Common myeloid progenitor, CD34-positive (primary cell): ENCODE data around the gene PLXNA4.

Source experiments
- CTCF ChIA-PET: fragments of 350-600 bp; sonication (Branson Sonifier 250); formaldehyde crosslinking; loops from one replicate; lab custom pipeline; 2021; ENCODE audit warnings: antibody characterized with exemption; lab: Charles Lee
- POLR2A ChIA-PET: fragments of 350-600 bp; sonication (Branson Sonifier 250); formaldehyde crosslinking; loops from one replicate; lab custom pipeline; 2021; ENCODE audit warnings: antibody characterized with exemption; lab: Charles Lee
- DNase-seq, 3 donors: peaks; one replicate each; pipeline versions ENCODE4 v3.0.0 to v3.0.0-alpha.2; 2013
- H3K27ac ChIP-seq, 2 experiments: 1 replicate in 1 of 2; 2 replicates in 1 of 2; pipeline ENCODE4 v1.7.0; 2013; ENCODE audit warnings: inconsistent platforms in 2 of 2, low read length in 2 of 2, mild to moderate bottlenecking in 2 of 2, low read depth in 1 of 2, moderate library complexity in 1 of 2; ENCODE audit not compliant: severe bottlenecking in 2 of 2, insufficient read depth in 1 of 2, poor library complexity in 1 of 2
- H3K27me3 ChIP-seq, 5 experiments: replicated peaks in 2 of 5; 1 replicate in 3 of 5; 2 replicates in 2 of 5; pipeline versions ENCODE4 v1.6.1 to v1.7.0; 2013; ENCODE audit warnings: low read length in 4 of 5, mild to moderate bottlenecking in 2 of 5, moderate library complexity in 2 of 5, inconsistent platforms in 1 of 5; ENCODE audit not compliant: insufficient read depth in 5 of 5, control insufficient read depth in 4 of 5
- H3K36me3 ChIP-seq, 4 experiments: 1 replicate in 2 of 4; 2 replicates in 2 of 4; pipeline versions ENCODE4 v1.6.1 to v1.7.0; 2013; ENCODE audit warnings: low read length in 3 of 4, control low read depth in 1 of 4, mild to moderate bottlenecking in 1 of 4; ENCODE audit not compliant: control insufficient read depth in 4 of 4, insufficient read depth in 4 of 4
- H3K4me1 ChIP-seq, 4 experiments: 1 replicate in 3 of 4; 2 replicates in 1 of 4; pipeline versions ENCODE4 v1.6.1 to v1.7.1; 2013; ENCODE audit warnings: low read length in 3 of 4, mild to moderate bottlenecking in 3 of 4, control low read depth in 1 of 4, inconsistent platforms in 1 of 4, moderate library complexity in 1 of 4; ENCODE audit not compliant: control insufficient read depth in 4 of 4, insufficient read depth in 4 of 4; ENCODE audit errors: control extremely low read depth in 1 of 4
- H3K4me3 ChIP-seq, 7 experiments: 1 replicate in 4 of 7; 2 replicates in 3 of 7; pipeline versions ENCODE4 v1.5.1 to v1.7.0; 2013; ENCODE audit warnings: mild to moderate bottlenecking in 7 of 7, low read length in 6 of 7, moderate library complexity in 6 of 7, inconsistent platforms in 2 of 7, low read depth in 2 of 7, control low read depth in 1 of 7; ENCODE audit not compliant: insufficient read depth in 4 of 7, control insufficient read depth in 1 of 7; ENCODE audit errors: extremely low read depth in 1 of 7
- H3K9me3 ChIP-seq, 5 experiments: 1 replicate in 4 of 5; 2 replicates in 1 of 5; pipeline versions ENCODE4 v1.6.1 to v1.7.1; 2013; ENCODE audit warnings: low read length in 4 of 5, mild to moderate bottlenecking in 2 of 5, inconsistent platforms in 1 of 5, low read depth in 1 of 5, moderate library complexity in 1 of 5; ENCODE audit not compliant: control insufficient read depth in 4 of 5, insufficient read depth in 2 of 5; ENCODE audit errors: control extremely low read depth in 1 of 5
- WGBS: methylation state at CpG from one replicate; pipeline ENCODE4 v1.1.5; 2013; ENCODE audit not compliant: insufficient coverage; 5-methylcytosine and 5-hydroxymethylcytosine counted together

Gene PLXNA4

GRCh38 chr7:132250480-132251326 lies 325.6 kb downstream of the PLXNA4 start:
- 65% methylated on average over 3 of the region's 4 CpGs for WGBS
- no peak for DNase-seq
- Histone ChIP-seq H3K27me3 (peaks cover 0 to 32% (median 10%) of the 10 kb centered on the region in 5 experiments), H3K27ac (no peak overlapping the region), H3K36me3 (no peaks in the 10 kb centered on the region), H3K4me1 (no peaks in the 10 kb centered on the region), H3K9me3 (peaks cover 0 to 5% (median 0%) of the 10 kb centered on the region in 5 experiments), H3K4me3 (no peak overlapping the region)
- ChIA-PET POLR2A (no interaction called here), CTCF (no interaction called here)

GRCh38 chr7:132249256-132249971 lies 326.9 kb downstream of the PLXNA4 start:
- ChIA-PET POLR2A (no interaction called here), CTCF (interaction anchor here (1.0 kb wide), 1 partner anchor 13 kb away, joined by 4 read pairs; no protein-coding TSS in a partner anchor)
- 88% methylated on average over 17 of the region's 19 CpGs for WGBS

GRCh38 chr7:132248841-132249240 lies 327.4 kb downstream of the PLXNA4 start:
- DNase-seq: no peak
- 88% methylated on average over 1 of the region's 2 CpGs for WGBS
- Histone ChIP-seq H3K9me3 (peaks cover 0 to 12% (median 2%) of the 10 kb centered on the region in 5 experiments), H3K27ac (no peak overlapping the region), H3K36me3 (no peaks in the 10 kb centered on the region), H3K4me3 (no peak overlapping the region), H3K4me1 (no peaks in the 10 kb centered on the region), H3K27me3 (peaks cover 0 to 29% (median 10%) of the 10 kb centered on the region in 5 experiments)
- CTCF ChIA-PET: interaction anchor here (1.0 kb wide), 1 partner anchor 14 kb away, joined by 4 read pairs; no protein-coding TSS in a partner anchor
- POLR2A ChIA-PET: no interaction called here

More at GRCh38 chr7:132249256-132249971, 326.9 kb downstream of the PLXNA4 start:
- Histone ChIP-seq H3K9me3 (peaks cover 0 to 12% (median 2%) of the 10 kb centered on the region in 5 experiments), H3K36me3 (no peaks in the 10 kb centered on the region), H3K27ac (no peak overlapping the region), H3K4me1 (no peaks in the 10 kb centered on the region), H3K27me3 (peaks cover 0 to 30% (median 10%) of the 10 kb centered on the region in 5 experiments), H3K4me3 (no peak overlapping the region)
- no peak for DNase-seq

- ChIA-PET POLR2A (no interaction called here), CTCF (no interaction called here)
- no peaks in the 10 kb centered on the region for H3K36me3 ChIP-seq
- 89% methylated on average over 5 of the region's 6 CpGs for WGBS
- no peak for DNase-seq
- no peak overlapping the region for H3K4me3 ChIP-seq
- H3K4me1 ChIP-seq: no peaks in the 10 kb centered on the region
- H3K27ac ChIP-seq: no peak overlapping the region
- peaks cover 0 to 12% (median 2%) of the 10 kb centered on the region in 5 experiments for H3K9me3 ChIP-seq
- H3K27me3 ChIP-seq: peaks cover 0 to 29% (median 10%) of the 10 kb centered on the region in 5 experiments
Observed at GRCh38 chr7:132247995-132248618, 328.2 kb downstream of the PLXNA4 start.

GRCh38 chr7:132246591-132246990 lies 329.7 kb downstream of the PLXNA4 start:
- no peak for DNase-seq
- ChIA-PET CTCF (no interaction called here), POLR2A (no interaction called here)
- Histone ChIP-seq H3K4me1 (no peaks in the 10 kb centered on the region), H3K27me3 (peaks cover 0 to 25% (median 10%) of the 10 kb centered on the region in 5 experiments), H3K9me3 (peaks cover 0 to 12% (median 2%) of the 10 kb centered on the region in 5 experiments), H3K4me3 (no peak overlapping the region), H3K27ac (no peak overlapping the region), H3K36me3 (no peaks in the 10 kb centered on the region)

- peaks cover 2 to 26% (median 10%) of the 10 kb centered on the region in 5 experiments for H3K27me3 ChIP-seq
- 97% methylated on average over 3 of the region's 3 CpGs for WGBS
- ChIA-PET CTCF (no interaction called here), POLR2A (no interaction called here)
- no peak for DNase-seq
- H3K36me3 ChIP-seq: no peaks in the 10 kb centered on the region
- H3K9me3 ChIP-seq: peaks cover 0 to 12% (median 2%) of the 10 kb centered on the region in 5 experiments
- H3K4me3 ChIP-seq: no peak overlapping the region
- H3K27ac ChIP-seq: no peak overlapping the region
- no peaks in the 10 kb centered on the region for H3K4me1 ChIP-seq
Observed at GRCh38 chr7:132245539-132245938, 330.7 kb downstream of the PLXNA4 start.
